Activated CD4-positive, alpha-beta memory T cell treated with anti-CD3 and anti-CD28 coated beads, Interleukin-2, amount 10 ng/mL, durations not matched to agents 7 days and 5 days (primary cell): ENCODE results near the gene FGGY. TPM values are rescaled to one million over a fixed set of nuclear protein-coding genes. Genes with fewer than 3 reads are reported as not detected.
"Not testable (repeated sequence)": the region's sequence is repeated elsewhere in the genome, so short reads cannot be mapped to it uniquely, and the experiment has no call there.

Source experiments
- CTCF ChIA-PET: fragments of 350-600 bp; sonication (Branson Sonifier 250); formaldehyde crosslinking; loops from one replicate; lab custom pipeline; 2021; ENCODE audit warnings: antibody characterized with exemption, inconsistent platforms; lab: Charles Lee
- POLR2A ChIA-PET: fragments of 350-600 bp; sonication (Branson Sonifier 250); formaldehyde crosslinking; loops from one replicate; lab custom pipeline; 2021; ENCODE audit warnings: antibody characterized with exemption; lab: Charles Lee
- DNase-seq: peaks from one replicate; pipeline ENCODE4 v3.0.0-alpha.2; 2020
- H3K27ac Mint-ChIP-seq: one replicate; pipeline ENCODE4 v1.8.0; 2021; ENCODE audit warnings: mild to moderate bottlenecking, mixed read lengths
- H3K27me3 Mint-ChIP-seq: one replicate; pipeline ENCODE4 v1.8.0; 2021; ENCODE audit warnings: mixed read lengths
- H3K36me3 Mint-ChIP-seq: one replicate; pipeline ENCODE4 v1.8.0; 2021; ENCODE audit warnings: low read depth, mixed read lengths
- H3K4me1 Mint-ChIP-seq: one replicate; pipeline ENCODE4 v1.8.0; 2021; ENCODE audit warnings: mixed read lengths
- H3K4me3 Mint-ChIP-seq: one replicate; pipeline ENCODE4 v1.8.0; 2021; ENCODE audit warnings: mild to moderate bottlenecking, mixed read lengths
- H3K9me3 Mint-ChIP-seq: one replicate; pipeline ENCODE4 v1.8.0; 2021; ENCODE audit warnings: mixed read lengths
- total RNA-seq, 2 experiments: library from RNA; stranded (reverse); gene quantifications; one replicate each; pipeline ENCODE4 v1.2.3, GENCODE V29; 2021

The FGGY gene
- total RNA-seq, 2 experiments from 2014 or later: 7.0 to 7.7 TPM

DNA sequence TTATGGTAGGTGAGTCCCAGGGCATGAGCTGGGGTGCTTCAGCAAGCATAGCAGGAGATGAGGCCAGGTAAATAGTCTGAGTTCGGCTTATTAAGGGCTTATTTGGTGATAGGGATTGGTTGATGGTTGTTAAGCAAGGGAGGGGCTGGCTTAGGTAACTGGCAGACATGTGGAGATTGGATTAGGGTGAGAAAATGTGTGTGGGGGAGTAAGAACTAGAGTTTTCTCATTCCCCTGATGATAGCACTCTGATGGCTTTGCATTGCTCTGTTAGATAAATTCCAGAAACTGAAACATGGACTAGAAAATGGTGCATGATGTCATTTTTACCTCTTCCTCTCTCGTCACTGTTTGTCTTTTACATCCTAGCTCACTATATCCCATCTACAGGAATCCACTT is 53.6 kb downstream of the FGGY start:
- H3K36me3 Mint-ChIP-seq: peaks cover 10% of the 10 kb centered on the region
- no peak overlapping the region for H3K27ac Mint-ChIP-seq
- H3K4me3 Mint-ChIP-seq: no peak overlapping the region
- H3K4me1 Mint-ChIP-seq: peaks cover 15% of the 10 kb centered on the region
- DNase-seq: no peak
- CTCF ChIA-PET: no interaction called here
- no peaks in the 10 kb centered on the region for H3K27me3 Mint-ChIP-seq
- POLR2A ChIA-PET: no interaction called here
- no peaks in the 10 kb centered on the region for H3K9me3 Mint-ChIP-seq

DNA sequence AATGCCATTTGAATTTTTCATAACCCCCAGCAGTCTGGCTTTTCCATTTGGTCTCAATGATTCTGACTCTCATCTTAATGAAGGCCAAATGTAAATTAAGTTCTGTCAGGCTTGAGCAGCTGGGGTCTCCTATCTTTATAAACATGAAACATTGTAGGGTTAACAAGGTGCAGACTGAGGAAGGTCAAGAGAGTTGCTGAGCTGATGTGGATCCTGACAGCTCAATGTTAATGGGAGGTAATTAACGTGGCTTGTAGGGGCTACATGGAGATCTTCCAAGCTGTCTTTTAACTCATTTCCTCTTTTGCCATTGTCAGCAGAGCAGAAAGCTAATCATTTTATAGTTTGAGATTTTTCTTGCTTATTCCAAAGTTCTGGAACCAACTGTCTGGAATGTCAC is 55.2 kb downstream of the FGGY start:
- Mint-ChIP-seq H3K9me3 (no peaks in the 10 kb centered on the region), H3K27ac (no peak overlapping the region), H3K36me3 (peaks cover 9% of the 10 kb centered on the region), H3K4me1 (peaks cover 15% of the 10 kb centered on the region), H3K27me3 (no peaks in the 10 kb centered on the region), H3K4me3 (no peak overlapping the region)
- DNase-seq: no peak
- POLR2A ChIA-PET: no interaction called here
- CTCF ChIA-PET: no interaction called here

DNA sequence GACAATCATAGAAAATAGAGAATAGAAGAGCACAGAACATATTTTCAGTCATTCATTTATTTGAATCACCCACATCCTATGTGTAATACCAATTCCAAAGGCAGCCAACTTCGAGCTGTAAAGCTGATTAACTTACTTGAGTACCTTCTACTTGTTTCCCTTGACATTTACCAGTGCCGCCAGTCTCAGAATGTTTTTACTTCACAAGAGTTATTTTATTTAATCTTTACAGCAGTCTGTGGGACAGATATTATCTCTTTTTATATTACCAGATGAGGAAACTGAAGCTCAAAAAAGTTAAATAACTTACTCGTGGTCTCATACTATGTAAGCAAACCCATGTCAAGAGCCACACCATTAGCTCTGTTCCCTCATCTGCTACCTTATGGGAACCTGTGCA is 56.6 kb downstream of the FGGY start:
- DNase-seq: no peak
- CTCF ChIA-PET: no interaction called here
- H3K4me3 Mint-ChIP-seq: no peak overlapping the region
- no peaks in the 10 kb centered on the region for H3K27me3 Mint-ChIP-seq
- H3K27ac Mint-ChIP-seq: no peak overlapping the region
- H3K4me1 Mint-ChIP-seq: peaks cover 15% of the 10 kb centered on the region
- no peaks in the 10 kb centered on the region for H3K9me3 Mint-ChIP-seq
- POLR2A ChIA-PET: no interaction called here
- H3K36me3 Mint-ChIP-seq: peaks cover 4% of the 10 kb centered on the region

DNA sequence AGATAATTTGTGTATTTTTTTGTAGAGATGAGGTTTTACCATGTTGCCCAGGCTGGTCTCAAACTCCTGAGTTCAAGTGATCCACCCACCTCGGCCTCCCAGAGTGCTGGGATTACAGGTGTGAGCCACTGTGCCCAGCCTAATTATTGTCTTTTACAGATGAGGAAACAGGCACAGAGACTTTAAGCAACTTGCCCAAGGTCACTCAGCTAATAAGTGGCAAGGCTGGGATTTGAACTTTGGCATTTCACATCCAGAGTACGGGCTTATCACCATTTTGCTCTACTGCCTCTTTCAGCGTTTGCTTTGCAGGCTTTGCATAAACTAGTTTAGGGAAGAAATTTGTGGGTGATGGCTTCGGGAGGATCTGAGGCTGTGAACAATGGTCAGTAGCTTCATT is 57.3 kb downstream of the FGGY start:
- H3K9me3 Mint-ChIP-seq, H3K27me3 Mint-ChIP-seq, H3K27ac Mint-ChIP-seq, POLR2A ChIA-PET, DNase-seq, H3K4me3 Mint-ChIP-seq, H3K36me3 Mint-ChIP-seq, CTCF ChIA-PET: not testable (repeated sequence)
- peaks cover 15% of the 10 kb centered on the region for H3K4me1 Mint-ChIP-seq

DNA sequence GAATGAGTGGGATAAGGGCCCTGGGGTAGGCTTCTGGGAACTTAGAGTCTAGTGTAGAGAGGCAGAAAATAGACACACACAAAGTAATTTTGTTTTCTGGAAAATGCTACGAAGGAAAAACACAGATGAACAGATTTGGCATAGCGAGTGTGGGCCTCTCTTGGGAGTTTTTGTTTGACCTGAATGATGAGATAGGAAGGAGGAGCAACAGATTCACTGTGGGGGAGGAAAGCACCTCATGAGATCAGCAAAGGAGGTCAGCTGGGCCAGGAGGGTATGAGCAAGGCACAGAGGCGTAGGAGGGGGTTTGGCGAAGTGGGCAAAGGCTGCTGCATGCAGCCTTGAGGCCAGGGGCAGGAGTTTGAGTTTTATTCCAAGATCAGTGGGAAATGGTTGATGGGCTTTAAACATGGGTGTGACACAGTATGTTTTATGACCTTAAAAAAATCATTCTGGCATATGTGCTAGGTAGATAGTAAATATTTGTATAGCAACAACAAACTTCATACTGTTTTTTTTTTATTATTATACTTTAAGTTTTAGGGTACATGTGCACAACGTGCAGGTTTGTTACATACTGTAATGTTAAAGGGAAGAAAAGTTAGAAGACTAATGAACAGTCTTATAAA is 57.9 kb downstream of the FGGY start:
- Mint-ChIP-seq H3K9me3 (no peaks in the 10 kb centered on the region), H3K27ac (no peak overlapping the region), H3K4me1 (peaks cover 15% of the 10 kb centered on the region), H3K4me3 (no peak overlapping the region), H3K27me3 (no peaks in the 10 kb centered on the region), H3K36me3 (peaks cover 2% of the 10 kb centered on the region)
- no peak for DNase-seq
- POLR2A ChIA-PET: no interaction called here
- CTCF ChIA-PET: no interaction called here

DNA sequence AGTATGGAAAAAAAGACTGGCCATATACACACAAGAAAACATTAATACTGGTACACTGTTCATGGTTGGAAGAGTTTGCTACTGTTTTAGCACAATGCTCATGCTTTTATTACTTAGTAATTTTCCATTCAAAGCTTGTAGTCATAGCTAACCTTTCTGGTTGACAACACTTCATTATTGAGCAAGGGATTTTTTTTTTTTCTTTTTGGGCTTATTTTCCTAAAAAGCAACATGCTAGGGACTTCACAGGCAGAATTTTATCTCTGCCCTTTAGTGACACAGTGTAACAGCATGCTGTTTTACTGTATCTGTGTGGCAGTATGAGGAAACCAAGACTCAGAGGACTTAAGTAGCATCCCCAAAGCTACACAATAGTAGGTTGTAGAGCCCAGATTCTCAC is 58.5 kb downstream of the FGGY start:
- H3K27me3 Mint-ChIP-seq: no peaks in the 10 kb centered on the region
- ChIA-PET CTCF (no interaction called here), POLR2A (no interaction called here)
- DNase-seq: no peak
- H3K9me3 Mint-ChIP-seq: no peaks in the 10 kb centered on the region
- peaks cover 14% of the 10 kb centered on the region for H3K4me1 Mint-ChIP-seq
- H3K4me3 Mint-ChIP-seq: no peak overlapping the region
- H3K27ac Mint-ChIP-seq: no peak overlapping the region
- H3K36me3 Mint-ChIP-seq: peaks cover 2% of the 10 kb centered on the region

DNA sequence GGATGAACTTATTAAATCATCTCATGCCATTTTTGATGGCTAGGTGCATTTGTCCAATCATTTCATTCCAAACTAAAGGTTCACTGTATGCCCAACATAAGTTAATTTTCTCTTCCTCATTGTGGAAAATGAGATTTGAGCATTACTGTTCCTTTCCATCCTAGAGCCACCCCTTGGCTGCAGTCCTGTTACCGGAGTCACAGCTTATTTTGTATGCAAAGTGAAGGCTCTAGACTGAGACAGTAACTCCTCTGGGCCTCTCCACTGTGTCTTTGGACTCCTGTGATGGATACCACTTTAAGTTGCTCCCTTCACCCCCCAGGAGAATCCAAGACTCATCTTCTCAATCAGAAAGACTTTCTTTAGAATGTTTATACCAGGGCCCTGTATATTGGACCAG is 59.7 kb downstream of the FGGY start:
- POLR2A ChIA-PET: no interaction called here
- Mint-ChIP-seq H3K27ac (no peak overlapping the region), H3K36me3 (peaks cover 2% of the 10 kb centered on the region), H3K9me3 (no peaks in the 10 kb centered on the region), H3K4me1 (peaks cover 7% of the 10 kb centered on the region), H3K4me3 (no peak overlapping the region), H3K27me3 (no peaks in the 10 kb centered on the region)
- CTCF ChIA-PET: no interaction called here
- DNase-seq: no peak

DNA sequence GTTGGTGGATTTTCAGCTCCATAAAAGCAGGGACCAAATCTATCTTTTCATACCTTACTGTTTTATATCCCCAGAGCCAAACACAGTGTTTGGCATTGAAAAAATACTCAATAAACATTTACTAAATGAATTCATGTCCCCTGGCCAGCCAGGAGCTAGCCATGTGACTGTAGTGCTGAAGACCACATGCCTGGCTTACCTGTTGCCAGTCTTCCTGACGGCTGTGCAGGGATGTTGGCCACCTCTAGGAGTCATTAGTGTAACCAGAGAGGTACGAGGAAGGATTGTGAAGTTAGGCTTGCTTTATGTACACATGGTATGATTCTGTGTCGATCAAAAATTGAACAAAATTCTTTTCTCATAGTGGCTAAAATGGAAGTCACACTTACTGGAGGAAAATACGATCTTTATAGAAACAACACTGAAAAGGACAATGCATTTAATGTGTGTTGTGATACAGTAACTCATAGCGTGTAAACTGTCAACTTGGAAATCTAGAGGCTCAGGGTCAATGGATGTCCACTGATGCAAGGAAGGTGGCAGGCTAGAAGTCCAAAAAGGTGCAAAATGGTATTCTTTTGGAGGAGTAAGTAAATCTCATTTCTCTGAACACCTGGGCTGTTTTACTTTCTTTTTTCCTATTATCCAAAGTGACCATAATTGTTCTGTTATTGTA is 60.9 kb downstream of the FGGY start:
- ChIA-PET POLR2A (no interaction called here), CTCF (no interaction called here)
- H3K9me3 Mint-ChIP-seq: no peaks in the 10 kb centered on the region
- peaks cover 6% of the 10 kb centered on the region for H3K4me1 Mint-ChIP-seq
- no peak overlapping the region for H3K27ac Mint-ChIP-seq
- no peaks in the 10 kb centered on the region for H3K27me3 Mint-ChIP-seq
- H3K4me3 Mint-ChIP-seq: no peak overlapping the region
- peaks cover 2% of the 10 kb centered on the region for H3K36me3 Mint-ChIP-seq
- no peak for DNase-seq

DNA sequence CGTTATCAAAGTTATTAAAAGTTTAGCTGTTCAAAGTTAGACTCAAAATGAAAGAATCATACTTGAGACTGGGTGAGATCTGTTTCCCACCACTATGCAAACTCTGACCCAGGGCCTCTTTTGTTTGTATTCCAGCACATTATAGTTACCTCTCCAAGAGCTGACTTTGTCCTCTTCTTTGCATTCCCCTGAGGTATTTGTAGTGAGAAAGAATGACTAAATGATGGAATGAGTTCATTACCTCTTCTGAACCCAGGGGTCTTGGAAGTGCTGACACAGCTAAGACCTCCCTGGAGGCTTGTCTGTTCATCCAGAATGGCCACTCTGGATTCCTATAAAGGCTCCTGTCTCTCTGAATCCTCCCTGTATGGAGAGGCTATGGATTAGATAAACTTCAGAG is 62.4 kb downstream of the FGGY start:
- Mint-ChIP-seq H3K4me3 (no peak overlapping the region), H3K36me3 (peaks cover 2% of the 10 kb centered on the region), H3K27me3 (no peaks in the 10 kb centered on the region), H3K4me1 (peaks cover 6% of the 10 kb centered on the region), H3K9me3 (no peaks in the 10 kb centered on the region), H3K27ac (no peak overlapping the region)
- CTCF ChIA-PET: no interaction called here
- no peak for DNase-seq
- POLR2A ChIA-PET: no interaction called here

DNA sequence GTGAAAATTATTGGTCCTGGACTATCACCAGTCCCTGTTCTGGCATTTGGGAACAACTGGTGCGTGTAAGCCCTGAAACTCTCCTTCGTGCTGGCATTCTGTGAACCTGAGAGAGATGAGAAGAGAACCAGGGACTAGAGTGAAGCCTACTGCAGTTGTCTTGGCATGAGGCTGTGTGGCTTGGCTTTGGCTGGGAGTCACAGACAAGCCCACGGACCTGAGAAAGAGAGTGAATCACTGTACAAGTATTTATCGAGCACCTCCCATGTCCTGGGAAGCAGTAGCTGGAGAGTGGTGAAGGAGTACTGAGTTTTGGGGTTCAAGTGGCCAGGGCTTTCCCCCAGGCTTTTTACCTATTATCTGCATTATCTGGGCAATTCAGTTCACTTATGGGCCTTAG is 63.3 kb downstream of the FGGY start:
- H3K27ac Mint-ChIP-seq: no peak overlapping the region
- no peaks in the 10 kb centered on the region for H3K27me3 Mint-ChIP-seq
- POLR2A ChIA-PET: no interaction called here
- CTCF ChIA-PET: no interaction called here
- no peak for DNase-seq
- no peaks in the 10 kb centered on the region for H3K4me1 Mint-ChIP-seq
- no peak overlapping the region for H3K4me3 Mint-ChIP-seq
- H3K9me3 Mint-ChIP-seq: peaks cover 3% of the 10 kb centered on the region
- no peaks in the 10 kb centered on the region for H3K36me3 Mint-ChIP-seq

DNA sequence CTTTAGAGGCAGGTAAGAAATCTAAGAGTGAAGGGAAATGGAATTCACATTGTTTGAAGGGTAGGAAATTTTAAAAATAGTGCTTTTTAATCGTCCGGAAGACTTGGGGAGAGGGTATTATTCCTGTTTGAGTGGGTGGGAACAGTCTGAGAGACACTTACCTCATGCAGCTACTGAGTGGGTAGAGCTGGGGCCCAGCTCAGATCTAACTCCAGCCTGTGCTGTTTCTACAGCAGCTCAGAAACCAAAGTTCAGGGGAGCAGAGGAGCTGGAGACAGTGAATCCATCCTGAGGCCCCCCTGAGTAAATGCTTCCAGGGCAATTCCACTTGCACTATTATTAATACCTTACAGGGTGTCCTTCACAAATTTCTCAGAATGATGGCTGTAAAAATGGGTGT is 63.8 kb downstream of the FGGY start:
- Mint-ChIP-seq H3K27ac (no peak overlapping the region), H3K4me1 (no peaks in the 10 kb centered on the region), H3K9me3 (peaks cover 3% of the 10 kb centered on the region), H3K4me3 (no peak overlapping the region), H3K27me3 (no peaks in the 10 kb centered on the region), H3K36me3 (no peaks in the 10 kb centered on the region)
- POLR2A ChIA-PET: no interaction called here
- DNase-seq: no peak
- CTCF ChIA-PET: no interaction called here

DNA sequence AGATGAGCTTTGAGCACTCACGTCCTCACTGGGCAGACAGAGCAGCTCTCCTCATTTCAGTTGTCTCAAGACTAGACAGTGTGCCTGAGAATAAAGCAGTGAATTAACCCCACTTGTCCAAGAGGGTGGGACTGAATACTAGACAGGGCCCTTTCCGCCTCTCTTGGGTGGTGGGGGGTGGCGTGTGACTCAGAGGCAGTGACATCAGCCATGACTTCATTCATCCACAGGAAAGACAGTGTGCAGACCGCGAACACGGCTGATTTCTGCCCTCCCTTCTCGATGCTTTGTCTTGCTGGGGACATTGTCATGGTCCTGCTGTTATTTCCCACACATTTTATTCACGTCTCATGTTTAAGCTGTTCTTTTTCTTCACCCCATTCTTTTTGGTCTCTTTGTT is 64.9 kb downstream of the FGGY start:
- no peaks in the 10 kb centered on the region for H3K4me1 Mint-ChIP-seq
- no peak for DNase-seq
- CTCF ChIA-PET: no interaction called here
- POLR2A ChIA-PET: no interaction called here
- peaks cover 3% of the 10 kb centered on the region for H3K9me3 Mint-ChIP-seq
- no peaks in the 10 kb centered on the region for H3K36me3 Mint-ChIP-seq
- H3K4me3 Mint-ChIP-seq: no peak overlapping the region
- no peaks in the 10 kb centered on the region for H3K27me3 Mint-ChIP-seq
- no peak overlapping the region for H3K27ac Mint-ChIP-seq

DNA sequence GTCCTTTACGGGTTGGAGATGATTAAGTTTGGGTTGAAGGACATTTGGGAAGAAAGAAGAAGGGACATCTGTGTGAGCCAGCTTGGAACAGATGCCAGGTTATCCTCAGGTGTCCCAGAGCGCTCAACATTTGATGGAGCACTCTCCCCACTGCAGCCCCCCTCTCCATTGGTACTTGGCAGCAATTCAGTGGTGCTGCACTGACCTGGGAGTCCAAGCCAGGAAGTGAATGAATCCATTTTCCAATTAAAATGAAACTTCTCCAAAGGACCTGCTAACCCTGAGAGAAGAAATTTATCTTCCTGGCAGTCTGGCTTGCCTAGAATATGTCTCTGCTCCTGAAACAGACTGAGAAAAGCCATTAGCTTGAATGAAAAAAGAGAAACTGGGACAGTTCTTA is 67.1 kb downstream of the FGGY start:
- H3K27me3 Mint-ChIP-seq: no peaks in the 10 kb centered on the region
- no peak overlapping the region for H3K27ac Mint-ChIP-seq
- no peaks in the 10 kb centered on the region for H3K4me1 Mint-ChIP-seq

DNA sequence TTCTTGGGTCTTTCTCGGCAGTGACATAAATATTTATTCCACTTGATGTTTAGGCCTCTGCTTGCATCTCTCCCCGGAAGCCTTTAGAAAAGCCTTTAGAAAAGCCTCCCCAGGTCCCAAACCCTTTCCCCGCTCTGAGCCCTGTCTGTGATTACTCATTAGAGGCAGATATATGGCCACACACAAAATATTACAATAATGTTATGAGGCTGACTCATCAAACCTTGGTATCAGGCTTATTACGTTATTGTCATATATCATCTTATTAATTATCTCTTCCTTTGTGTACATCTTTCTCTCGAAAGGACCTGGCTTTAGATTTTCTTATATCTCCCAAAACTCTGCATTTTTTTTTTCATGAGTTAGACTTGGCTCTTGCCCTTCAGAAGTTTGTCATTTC is 69.5 kb downstream of the FGGY start:
- Mint-ChIP-seq H3K27me3 (no peaks in the 10 kb centered on the region), H3K36me3 (no peaks in the 10 kb centered on the region), H3K4me1 (no peaks in the 10 kb centered on the region), H3K9me3 (peaks cover 4% of the 10 kb centered on the region), H3K4me3 (no peak overlapping the region), H3K27ac (no peak overlapping the region)
- DNase-seq: no peak
- POLR2A ChIA-PET: no interaction called here
- CTCF ChIA-PET: no interaction called here

More for the DNA sequence above, 67.1 kb downstream of the FGGY start:
- Mint-ChIP-seq H3K9me3 (peaks cover 4% of the 10 kb centered on the region), H3K4me3 (no peak overlapping the region), H3K36me3 (no peaks in the 10 kb centered on the region)
- ChIA-PET CTCF (no interaction called here), POLR2A (no interaction called here)
- no peak for DNase-seq
